OCI-LY7 (cell line): Measurements from ENCODE around the gene RASSF4. TPM values are rescaled to one million over a fixed set of nuclear protein-coding genes. Genes with fewer than 3 reads are reported as not detected.

ENCODE experiments used
- BruUV-seq: library from RNA; stranded (reverse); fragments of 400-500 nt; replicated peaks from 2 replicates; lab custom pipeline; 2021; lab: Mats Ljungman, UMichigan
- CTCF ChIA-PET: fragments of 300-600 bp; sonication (Branson Sonifier 250); formaldehyde crosslinking; loops from one replicate; lab custom pipeline; 2022; ENCODE audit warnings: antibody characterized with exemption; ENCODE audit not compliant: unreplicated experiment; lab: Charles Lee
- POLR2A ChIA-PET: fragments of 300-600 bp; sonication (Branson Sonifier 250); formaldehyde crosslinking; loops from one replicate; lab custom pipeline; 2022; ENCODE audit warnings: antibody characterized with exemption; lab: Charles Lee
- DNase-seq: peaks from one replicate; pipeline ENCODE4 v3.0.0-alpha.2; 2015; ENCODE audit warnings: low spot score
- H2AFZ ChIP-seq: fragments of 200-600 bp; sonication (generic), shearing (Covaris generic); 2 replicates; pipeline ENCODE4 v1.6.1; 2014; ENCODE audit warnings: mild to moderate bottlenecking, antibody characterized with exemption, low read length, moderate library complexity
- H3K27ac ChIP-seq: fragments of 200-600 bp; sonication (generic); 2 replicates; pipeline ENCODE4 v1.5.1; 2014; ENCODE audit warnings: mixed run types, low read depth, mild to moderate bottlenecking, moderate library complexity, low read length, inconsistent platforms; ENCODE audit not compliant: poor library complexity, severe bottlenecking
- H3K36me3 ChIP-seq: fragments of 200-600 bp; sonication (generic); 2 replicates; pipeline ENCODE4 v1.6.1; 2014; ENCODE audit warnings: mild to moderate bottlenecking, antibody characterized with exemption, low read length, moderate library complexity, mixed read lengths; ENCODE audit not compliant: insufficient read depth
- H3K4me1 ChIP-seq: fragments of 200-600 bp; sonication (generic); 2 replicates; pipeline ENCODE4 v1.5.1; 2014; ENCODE audit warnings: mild to moderate bottlenecking, low read length; ENCODE audit not compliant: insufficient read depth, poor library complexity, severe bottlenecking
- H3K4me2 ChIP-seq: fragments of 200-600 bp; sonication (generic); 2 replicates; pipeline ENCODE4 v1.6.1; 2014; ENCODE audit warnings: mild to moderate bottlenecking, low read length
- H3K4me3 ChIP-seq: fragments of 200-600 bp; sonication (generic); 2 replicates; pipeline ENCODE4 v1.5.1; 2014; ENCODE audit warnings: mild to moderate bottlenecking, low read depth, low read length; ENCODE audit not compliant: poor library complexity, severe bottlenecking
- H3K79me2 ChIP-seq: fragments of 200-600 bp; sonication (generic); 2 replicates; pipeline ENCODE4 v1.6.1; 2016; ENCODE audit warnings: low read depth, mild to moderate bottlenecking, low read length, moderate library complexity, mixed read lengths; ENCODE audit not compliant: insufficient read depth
- H3K9me2 ChIP-seq: fragments of 200-600 bp; sonication (generic); 2 replicates; pipeline ENCODE4 v1.6.1; 2016; ENCODE audit warnings: mild to moderate bottlenecking, low read length, mixed read lengths; ENCODE audit not compliant: insufficient read depth
- H3K9me3 ChIP-seq: fragments of 200-600 bp; sonication (generic); 2 replicates; pipeline ENCODE4 v1.6.1; 2014; ENCODE audit warnings: mild to moderate bottlenecking, mixed run types, low read length, mixed read lengths
- H4K20me1 ChIP-seq: fragments of 200-600 bp; sonication (generic); 2 replicates; pipeline ENCODE4 v1.6.1; 2014; ENCODE audit warnings: mild to moderate bottlenecking, antibody characterized with exemption, low read length, moderate library complexity, mixed read lengths; ENCODE audit not compliant: insufficient read depth
- EZH2phosphoT487 ChIP-seq: fragments of 200-600 bp; sonication (generic); IDR thresholded peaks from 2 replicates; pipeline ENCODE4 v1.6.1; 2018; ENCODE audit warnings: low read depth, borderline replicate concordance, mild to moderate bottlenecking, mixed run types, antibody characterized with exemption, low read length, moderate library complexity, mixed read lengths
- intact Hi-C: fragments of 100-400 bp; cut with micrococcal nuclease; formaldehyde crosslinking; loops from one replicate; pipeline ENCODE4 v1.10.0; 2022; ENCODE audit not compliant: unreplicated experiment
- total RNA-seq, 2 experiments: library from RNA; depleted of rRNA in 1 of 2; stranded (reverse); fragments of >200 nt in 1 of 2; shearing (Covaris generic) in 1 of 2; gene quantifications; 2 replicates each; pipeline ENCODE4 v1.2.3, GENCODE V29; 2014 to 2022
- TF ChIP-seq, protein P1 (sequence below): fragments of 200-600 bp; sonication (generic); conservative IDR thresholded peaks from 2 replicates; pipeline ENCODE4 v1.5.1; 2014; ENCODE audit warnings: mild to moderate bottlenecking, antibody characterized with exemption, low read length, moderate library complexity, mixed read lengths

The RASSF4 gene
- total RNA-seq, 2 experiments from 2014 or later, result 2.6 to 5.3 TPM

DNA sequence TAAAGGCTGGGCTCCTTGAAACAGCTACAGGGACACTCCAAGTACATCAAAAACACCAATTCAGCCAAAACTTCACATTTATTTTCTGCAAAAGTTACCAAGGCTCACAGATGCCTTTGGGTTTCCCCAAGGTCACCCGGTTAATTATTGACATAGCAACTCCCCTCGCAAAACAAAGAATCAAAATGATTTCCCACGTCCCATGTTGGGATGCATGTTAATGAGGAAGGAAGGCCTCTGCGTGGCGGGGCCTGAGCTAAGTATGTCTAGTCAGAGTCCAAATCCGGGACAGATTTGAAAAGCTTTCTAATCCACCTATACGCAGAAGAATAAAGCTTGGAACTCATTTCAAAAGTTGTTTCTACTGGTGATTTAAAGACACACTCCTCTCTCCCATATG is 49.0 kb upstream of the RASSF4 start:
- ChIA-PET CTCF (no interaction called here), POLR2A (no interaction called here)
- intact Hi-C loops, result no loop called here
- TF ChIP-seq, protein P1, sequence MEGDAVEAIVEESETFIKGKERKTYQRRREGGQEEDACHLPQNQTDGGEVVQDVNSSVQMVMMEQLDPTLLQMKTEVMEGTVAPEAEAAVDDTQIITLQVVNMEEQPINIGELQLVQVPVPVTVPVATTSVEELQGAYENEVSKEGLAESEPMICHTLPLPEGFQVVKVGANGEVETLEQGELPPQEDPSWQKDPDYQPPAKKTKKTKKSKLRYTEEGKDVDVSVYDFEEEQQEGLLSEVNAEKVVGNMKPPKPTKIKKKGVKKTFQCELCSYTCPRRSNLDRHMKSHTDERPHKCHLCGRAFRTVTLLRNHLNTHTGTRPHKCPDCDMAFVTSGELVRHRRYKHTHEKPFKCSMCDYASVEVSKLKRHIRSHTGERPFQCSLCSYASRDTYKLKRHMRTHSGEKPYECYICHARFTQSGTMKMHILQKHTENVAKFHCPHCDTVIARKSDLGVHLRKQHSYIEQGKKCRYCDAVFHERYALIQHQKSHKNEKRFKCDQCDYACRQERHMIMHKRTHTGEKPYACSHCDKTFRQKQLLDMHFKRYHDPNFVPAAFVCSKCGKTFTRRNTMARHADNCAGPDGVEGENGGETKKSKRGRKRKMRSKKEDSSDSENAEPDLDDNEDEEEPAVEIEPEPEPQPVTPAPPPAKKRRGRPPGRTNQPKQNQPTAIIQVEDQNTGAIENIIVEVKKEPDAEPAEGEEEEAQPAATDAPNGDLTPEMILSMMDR, result no peak
- TF ChIP-seq EZH2phosphoT487, result no peak
- Histone ChIP-seq H3K79me2 (no peaks in the 10 kb centered on the region), H3K4me2 (no peak overlapping the region), H3K4me3 (no peak overlapping the region), H2AFZ (no peak overlapping the region), H3K4me1 (peaks cover 9% of the 10 kb centered on the region), H3K36me3 (no peaks in the 10 kb centered on the region), H4K20me1 (no peaks in the 10 kb centered on the region), H3K9me3 (no peaks in the 10 kb centered on the region), H3K9me2 (no peaks in the 10 kb centered on the region), H3K27ac (no peak overlapping the region)
- no peak for DNase-seq
- BruUV-seq, result no TSS peak

DNA sequence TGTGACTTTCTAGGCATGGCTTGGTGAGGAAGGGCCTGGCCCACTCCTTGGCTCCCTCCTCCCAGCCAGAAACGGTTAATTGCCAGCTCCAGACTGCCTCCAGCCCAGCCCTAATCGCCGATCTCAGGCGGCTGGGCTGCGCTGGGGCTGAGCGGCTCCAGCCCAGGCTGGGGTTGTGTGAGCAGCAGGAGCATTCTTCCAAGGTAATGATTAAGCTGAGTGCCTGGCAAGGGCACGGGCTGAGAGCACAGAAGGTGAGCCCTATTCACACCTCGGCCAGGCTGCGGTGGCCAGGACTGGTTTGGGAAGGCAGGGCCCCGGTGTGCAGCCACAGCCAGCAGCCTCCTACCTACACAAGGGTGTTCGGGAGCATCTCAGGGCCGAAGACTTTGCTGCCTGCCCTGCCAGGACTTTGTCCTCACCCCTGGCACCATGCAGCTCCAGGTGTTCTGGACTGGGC is 48.5 kb upstream of the RASSF4 start, which contains the start of gene TMEM72:
Gene TMEM72 (plus strand): TSS at position 257 of the 460 bp plus-strand sequence. CDS start 176 bp downstream, at position 433.
- TF ChIP-seq, protein P1, result no peak
- TF ChIP-seq EZH2phosphoT487, result no peak
- no peaks in the 10 kb centered on the region for H3K36me3 ChIP-seq
- H3K4me1 ChIP-seq, result peaks cover 9% of the 10 kb centered on the region
- no peaks in the 10 kb centered on the region for H4K20me1 ChIP-seq
- H3K4me3 ChIP-seq, result no peak within 1 kb of the TSS
- H2AFZ ChIP-seq, result no peak within 1 kb of the TSS
- H3K9me3 ChIP-seq, result no peaks in the 10 kb centered on the region
- no peaks in the 10 kb centered on the region for H3K9me2 ChIP-seq
- ChIA-PET POLR2A (no interaction called here), CTCF (no interaction called here)
- BruUV-seq, result no TSS peak
- H3K27ac ChIP-seq, result no peak within 1 kb of the TSS
- intact Hi-C loops, result no loop called here
- no peak for DNase-seq
- no peaks in the 10 kb centered on the region for H3K79me2 ChIP-seq
- no peak within 1 kb of the TSS for H3K4me2 ChIP-seq

DNA sequence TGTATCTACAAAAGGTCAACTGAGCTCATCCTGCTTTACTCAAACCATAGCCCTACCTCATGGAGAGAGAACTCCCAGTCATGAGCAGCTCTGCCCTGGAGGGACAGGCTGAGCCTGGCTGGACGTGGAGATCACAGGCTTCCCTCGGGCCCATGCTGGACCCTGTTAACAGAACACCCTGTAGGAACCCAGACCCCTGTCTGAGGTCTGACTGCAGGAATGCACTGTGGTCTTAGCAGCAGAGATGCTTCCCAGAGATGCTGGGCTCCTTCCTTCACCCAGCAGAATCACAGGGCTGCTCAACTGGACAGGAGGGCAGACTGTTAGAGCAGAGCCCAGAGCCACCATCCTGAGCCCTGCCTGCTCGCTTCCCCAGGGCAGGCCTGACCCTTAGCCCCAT is 47.7 kb upstream of the RASSF4 start:
- CTCF ChIA-PET, result no interaction called here

More for the DNA sequence above, 47.7 kb upstream of the RASSF4 start:
- H3K79me2 ChIP-seq, result no peaks in the 10 kb centered on the region
- TF ChIP-seq EZH2phosphoT487, result no peak
- TF ChIP-seq, protein P1, result no peak
- intact Hi-C loops, result no loop called here
- POLR2A ChIA-PET, result no interaction called here
- H3K4me3 ChIP-seq, result no peak overlapping the region
- no peaks in the 10 kb centered on the region for H4K20me1 ChIP-seq
- H3K9me2 ChIP-seq, result no peaks in the 10 kb centered on the region
- H3K9me3 ChIP-seq, result no peaks in the 10 kb centered on the region
- peaks cover 9% of the 10 kb centered on the region for H3K4me1 ChIP-seq
- H3K36me3 ChIP-seq, result no peaks in the 10 kb centered on the region
- no peak overlapping the region for H3K27ac ChIP-seq
- no peak overlapping the region for H2AFZ ChIP-seq
- no peak overlapping the region for H3K4me2 ChIP-seq
- no TSS peak for BruUV-seq
- no peak for DNase-seq
